GM12875 (cell line): ENCODE data around the gene CST4.
"Not testable (repeated sequence)": the region's sequence is repeated elsewhere in the genome, so short reads cannot be mapped to it uniquely, and the experiment has no call there.

Experiments
- H3K4me3 ChIP-seq: one replicate; pipeline ENCODE4 v1.5.1; 2011; ENCODE audit warnings: low read depth, low read length, control low read depth
- CTCF ChIP-seq: IDR thresholded peaks from 2 replicates; pipeline ENCODE4 v1.5.1; 2011; ENCODE audit warnings: low read depth, mild to moderate bottlenecking, control low read depth, inconsistent platforms, low read length, moderate library complexity, borderline replicate concordance; ENCODE audit not compliant: insufficient read depth

The CST4 gene

GRCh38 chr20:23691675-23692074 lies 2.8 kb upstream of the CST4 start:
- no peak for TF ChIP-seq CTCF
- H3K4me3 ChIP-seq = no peak overlapping the region

DNA sequence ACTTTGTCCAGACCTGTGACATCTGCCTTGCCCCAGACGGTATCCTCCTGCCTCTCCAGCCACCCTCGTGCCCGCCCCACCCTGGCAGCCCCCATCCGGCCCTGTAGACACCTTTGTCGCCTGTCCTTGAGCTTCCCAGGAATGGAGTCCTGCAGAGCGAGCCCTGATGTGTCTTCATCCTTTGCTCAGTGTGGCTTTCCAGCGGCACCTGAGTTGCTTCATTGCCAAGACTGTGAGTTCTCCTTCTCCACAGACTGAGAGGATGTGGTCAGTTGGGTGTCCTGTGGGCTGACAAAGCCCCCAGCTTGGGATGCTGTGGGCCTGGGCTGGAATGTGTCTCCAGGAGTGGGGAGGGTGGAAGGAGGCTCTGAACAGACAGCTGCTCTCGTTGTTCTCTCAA lies 1.7 kb upstream of the CST4 start:
- no peak for TF ChIP-seq CTCF
- H3K4me3 ChIP-seq = no peak overlapping the region

- H3K4me3 ChIP-seq = no peak overlapping the region
- TF ChIP-seq CTCF = no peak
These were observed 507 bp upstream of the CST4 start for GRCh38 chr20:23689399-23689690.

- no peak for TF ChIP-seq CTCF
- H3K4me3 ChIP-seq = no peak overlapping the region
These were observed 852 bp downstream of the CST4 start for GRCh38 chr20:23687986-23688385.

- no peak for TF ChIP-seq CTCF
These were observed 2.6 kb downstream of the CST4 start for GRCh38 chr20:23686046-23686750.

GRCh38 chr20:23685529-23685896 lies 3.3 kb downstream of the CST4 start:
- H3K4me3 ChIP-seq = not testable (repeated sequence)

More at GRCh38 chr20:23686046-23686750, 2.6 kb downstream of the CST4 start:
- H3K4me3 ChIP-seq = no peak overlapping the region

GRCh38 chr20:23684261-23684660 lies 4.6 kb downstream of the CST4 start:
- no peak for TF ChIP-seq CTCF
- no peak overlapping the region for H3K4me3 ChIP-seq

DNA sequence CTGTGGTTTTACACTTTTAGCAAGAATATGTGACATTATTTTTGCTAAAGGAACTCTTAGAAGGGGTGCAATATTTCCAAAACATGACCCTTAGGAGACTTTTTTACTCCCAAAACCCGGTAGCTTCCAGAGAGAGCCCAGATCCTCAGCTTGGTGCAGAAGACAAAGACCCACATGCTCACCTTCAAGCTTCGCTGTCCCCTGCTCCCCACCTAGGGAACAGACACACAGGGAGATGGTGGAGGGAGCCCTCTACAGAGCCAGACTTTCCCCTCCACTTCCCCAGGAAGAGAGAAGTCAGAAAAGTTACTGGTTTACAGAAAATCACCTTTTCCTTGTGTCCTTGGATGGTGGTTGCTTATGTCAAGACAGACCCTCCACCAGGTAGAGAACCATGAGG lies 5.0 kb downstream of the CST4 start:
- TF ChIP-seq CTCF = no peak
- no peak overlapping the region for H3K4me3 ChIP-seq
